ENCODE data around the gene COQ5.

DNA sequence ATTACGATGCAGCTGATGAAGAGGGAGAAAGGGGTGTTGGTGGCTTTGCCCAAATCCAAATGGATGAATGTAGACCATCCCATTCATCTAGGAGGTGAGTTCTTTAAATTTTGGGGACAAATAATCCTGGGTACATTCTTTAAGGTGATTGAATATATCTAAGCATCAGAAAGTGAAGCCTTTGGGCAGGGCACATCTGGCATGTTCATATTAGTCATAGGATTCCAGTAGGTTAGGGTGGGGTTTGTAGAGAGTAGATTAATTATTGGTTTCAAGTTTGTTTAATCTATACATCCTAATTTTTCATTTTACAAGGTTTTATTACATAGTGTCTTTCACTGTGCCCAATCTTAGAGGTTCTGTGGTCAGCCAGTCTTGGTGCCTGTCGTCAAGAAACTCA lies 28.6 kb upstream of the COQ5 start:
- TF ChIP-seq, protein P1, sequence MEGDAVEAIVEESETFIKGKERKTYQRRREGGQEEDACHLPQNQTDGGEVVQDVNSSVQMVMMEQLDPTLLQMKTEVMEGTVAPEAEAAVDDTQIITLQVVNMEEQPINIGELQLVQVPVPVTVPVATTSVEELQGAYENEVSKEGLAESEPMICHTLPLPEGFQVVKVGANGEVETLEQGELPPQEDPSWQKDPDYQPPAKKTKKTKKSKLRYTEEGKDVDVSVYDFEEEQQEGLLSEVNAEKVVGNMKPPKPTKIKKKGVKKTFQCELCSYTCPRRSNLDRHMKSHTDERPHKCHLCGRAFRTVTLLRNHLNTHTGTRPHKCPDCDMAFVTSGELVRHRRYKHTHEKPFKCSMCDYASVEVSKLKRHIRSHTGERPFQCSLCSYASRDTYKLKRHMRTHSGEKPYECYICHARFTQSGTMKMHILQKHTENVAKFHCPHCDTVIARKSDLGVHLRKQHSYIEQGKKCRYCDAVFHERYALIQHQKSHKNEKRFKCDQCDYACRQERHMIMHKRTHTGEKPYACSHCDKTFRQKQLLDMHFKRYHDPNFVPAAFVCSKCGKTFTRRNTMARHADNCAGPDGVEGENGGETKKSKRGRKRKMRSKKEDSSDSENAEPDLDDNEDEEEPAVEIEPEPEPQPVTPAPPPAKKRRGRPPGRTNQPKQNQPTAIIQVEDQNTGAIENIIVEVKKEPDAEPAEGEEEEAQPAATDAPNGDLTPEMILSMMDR (IDR thresholded peaks at IDR 0.05) = no peak
- TF ChIP-seq POLR2A (IDR thresholded peaks at IDR 0.05) = no peak
